Midbrain (tissue), 1 donor: ENCODE data around the gene FAM53B.

Experiments
- DNase-seq: peaks from one replicate; lab custom pipeline; 2025; lab: John Stamatoyannopoulos, UW

The FAM53B gene

GRCh38 chr10:124576526-124577420 lies 167.4 kb downstream of the FAM53B start:
- no peak for DNase-seq

GRCh38 chr10:124575107-124576035 lies 168.8 kb downstream of the FAM53B start:
- DNase-seq, result no peak

GRCh38 chr10:124574456-124575070 lies 169.6 kb downstream of the FAM53B start:
- no peak for DNase-seq

- no peak for DNase-seq
Observed at GRCh38 chr10:124573726-124574455, 170.3 kb downstream of the FAM53B start.

- DNase-seq, result no peak
Observed at GRCh38 chr10:124572751-124573150, 171.4 kb downstream of the FAM53B start.

GRCh38 chr10:124570646-124571045 lies 173.5 kb downstream of the FAM53B start:
- no peak for DNase-seq

GRCh38 chr10:124569623-124570470 lies 174.3 kb downstream of the FAM53B start:
- no peak for DNase-seq
